HG03575 (cell line): ENCODE results near the gene MEGF8.

Experiments used
- ATAC-seq: cut with Tn5 transposase; IDR thresholded peaks from one replicate; pipeline ENCODE4 v1.9.1; 2021; ENCODE audit not compliant: unreplicated experiment, insufficient number of reproducible peaks, low FRiP score; ENCODE audit errors: extremely low read depth

Gene MEGF8

GRCh38 chr19:42367929-42368328 is 42.5 kb downstream of the MEGF8 start:
- no peak for ATAC-seq

- ATAC-seq: no peak
Observed at GRCh38 chr19:42368360-42368759, 42.9 kb downstream of the MEGF8 start.

DNA sequence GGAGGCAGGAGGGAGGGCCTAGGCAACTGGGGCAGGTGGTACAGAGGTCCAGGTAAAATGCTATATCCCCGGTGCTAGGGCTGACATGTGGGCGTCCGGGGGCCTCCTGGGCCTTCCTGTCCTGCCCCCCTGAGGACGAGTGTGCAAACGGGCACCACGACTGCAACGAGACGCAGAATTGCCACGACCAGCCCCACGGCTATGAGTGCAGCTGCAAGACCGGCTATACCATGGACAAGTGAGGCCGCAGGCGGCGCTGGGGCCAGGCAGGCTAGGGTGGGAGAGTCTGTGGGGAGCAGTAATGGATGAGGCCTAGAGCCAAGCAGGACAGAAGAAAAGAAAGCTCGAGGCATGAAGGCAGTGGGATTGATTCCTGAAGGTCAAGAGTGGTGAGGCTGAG is 43.3 kb downstream of the MEGF8 start:
- ATAC-seq: no peak

GRCh38 chr19:42369433-42370067 is 44.1 kb downstream of the MEGF8 start:
- ATAC-seq: no peak

- ATAC-seq: no peak
Observed at GRCh38 chr19:42370068-42370520, 44.7 kb downstream of the MEGF8 start.

DNA sequence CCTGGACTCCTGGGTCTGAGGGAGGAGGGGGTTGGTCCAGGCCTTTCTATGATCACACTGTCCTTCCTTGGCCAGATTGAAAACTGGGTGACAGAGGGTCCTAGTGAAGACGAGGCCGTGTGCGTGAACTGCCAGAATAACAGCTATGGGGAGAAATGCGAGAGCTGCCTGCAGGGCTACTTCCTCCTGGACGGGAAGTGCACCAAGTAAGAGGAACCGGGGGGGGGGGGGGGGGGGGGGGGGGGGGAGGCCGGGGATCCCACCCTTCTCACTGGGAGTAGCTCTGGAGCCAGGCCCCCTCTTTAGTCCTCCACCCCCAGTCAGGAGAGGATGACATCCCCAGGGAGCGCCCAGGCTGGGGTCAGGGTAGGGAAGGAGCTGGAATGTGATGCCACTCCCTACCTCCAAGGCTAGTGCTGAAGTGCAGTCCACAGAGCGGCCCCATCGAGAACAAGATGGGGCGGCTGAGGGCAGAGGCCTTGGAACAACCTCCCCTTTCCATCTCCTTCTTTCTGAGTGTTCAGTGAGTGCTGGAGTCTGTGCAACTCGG is 45.3 kb downstream of the MEGF8 start:
- ATAC-seq: no peak

- ATAC-seq: no peak
Observed at GRCh38 chr19:42374826-42375376, 49.5 kb downstream of the MEGF8 start.

DNA sequence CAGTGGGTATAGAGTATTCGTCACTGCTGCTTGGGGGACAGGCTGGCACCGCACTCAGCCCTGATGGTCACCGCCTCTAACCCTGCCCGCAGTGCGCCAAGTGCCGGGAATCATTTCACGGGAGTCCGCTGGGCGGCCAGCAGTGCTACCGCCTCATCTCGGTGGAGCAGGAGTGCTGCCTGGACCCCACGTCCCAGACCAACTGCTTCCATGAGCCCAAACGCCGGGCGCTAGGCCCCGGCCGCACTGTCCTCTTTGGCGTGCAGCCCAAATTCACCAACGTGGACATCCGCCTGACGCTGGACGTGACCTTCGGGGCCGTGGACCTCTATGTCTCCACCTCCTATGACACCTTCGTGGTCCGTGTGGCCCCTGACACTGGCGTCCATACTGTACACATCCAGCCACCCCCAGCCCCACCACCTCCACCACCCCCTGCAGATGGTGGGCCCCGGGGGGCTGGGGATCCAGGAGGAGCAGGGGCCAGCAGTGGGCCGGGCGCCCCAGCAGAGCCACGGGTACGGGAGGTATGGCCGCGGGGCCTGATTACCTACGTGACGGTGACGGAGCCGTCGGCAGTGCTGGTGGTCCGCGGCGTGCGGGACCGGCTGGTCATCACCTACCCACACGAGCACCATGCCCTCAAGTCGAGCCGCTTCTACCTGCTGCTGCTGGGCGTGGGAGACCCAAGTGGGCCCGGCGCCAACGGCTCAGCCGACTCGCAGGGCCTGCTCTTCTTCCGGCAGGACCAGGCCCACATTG is 50.2 kb downstream of the MEGF8 start:
- no peak for ATAC-seq

GRCh38 chr19:42376177-42376555 is 50.7 kb downstream of the MEGF8 start:
- no peak for ATAC-seq

DNA sequence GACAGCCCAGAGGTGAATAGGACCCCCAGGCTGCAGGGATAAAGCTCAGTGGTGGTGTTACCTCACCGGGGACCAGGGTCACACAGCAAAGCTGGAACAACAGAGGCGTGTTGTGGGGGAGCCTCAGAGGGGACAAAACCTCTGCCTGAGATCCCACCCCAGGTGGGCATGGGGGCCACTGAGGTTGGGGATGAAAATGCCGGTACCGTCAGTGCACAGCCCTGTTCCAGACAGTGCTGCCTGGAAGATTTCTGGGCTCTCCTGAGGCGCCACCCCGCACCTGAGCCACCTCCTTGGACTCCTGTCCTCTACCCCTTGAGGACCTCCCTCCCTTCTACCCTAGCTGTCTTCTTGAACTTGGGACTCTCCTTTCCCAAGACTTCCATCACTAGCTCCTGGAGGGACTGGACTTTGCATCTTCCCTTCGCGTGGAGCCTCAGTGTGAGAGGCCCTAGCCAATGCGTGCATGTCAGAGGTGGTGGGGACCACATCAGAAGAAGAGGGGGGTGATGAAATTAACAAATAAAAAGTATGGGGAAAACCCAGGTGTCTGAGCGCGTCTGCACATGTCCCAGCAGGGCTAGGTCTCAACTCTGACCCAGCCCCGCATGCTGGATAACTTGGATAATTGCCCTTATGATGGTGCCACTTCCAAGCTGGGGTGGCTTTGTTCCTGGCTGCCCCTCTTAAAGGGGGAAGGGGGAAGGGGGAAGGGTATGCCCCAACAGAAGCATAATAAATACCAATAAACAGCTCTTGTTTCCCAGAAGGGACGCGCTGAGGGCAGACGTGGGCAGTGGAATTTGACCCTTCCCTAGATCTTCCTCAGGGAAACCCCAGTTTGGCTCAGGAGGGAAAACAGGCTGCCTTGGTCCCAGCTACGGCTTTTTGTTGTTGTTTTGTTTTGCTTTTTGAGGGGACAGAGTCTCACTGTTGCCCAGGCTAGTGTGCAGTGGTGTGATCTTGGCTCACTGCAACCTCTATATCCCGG is 53.1 kb downstream of the MEGF8 start:
- no peak for ATAC-seq

- ATAC-seq: no peak
Observed at GRCh38 chr19:42380155-42380554, 54.7 kb downstream of the MEGF8 start.

- ATAC-seq: no peak
Observed at GRCh38 chr19:42386974-42387707, 61.7 kb downstream of the MEGF8 start.

DNA sequence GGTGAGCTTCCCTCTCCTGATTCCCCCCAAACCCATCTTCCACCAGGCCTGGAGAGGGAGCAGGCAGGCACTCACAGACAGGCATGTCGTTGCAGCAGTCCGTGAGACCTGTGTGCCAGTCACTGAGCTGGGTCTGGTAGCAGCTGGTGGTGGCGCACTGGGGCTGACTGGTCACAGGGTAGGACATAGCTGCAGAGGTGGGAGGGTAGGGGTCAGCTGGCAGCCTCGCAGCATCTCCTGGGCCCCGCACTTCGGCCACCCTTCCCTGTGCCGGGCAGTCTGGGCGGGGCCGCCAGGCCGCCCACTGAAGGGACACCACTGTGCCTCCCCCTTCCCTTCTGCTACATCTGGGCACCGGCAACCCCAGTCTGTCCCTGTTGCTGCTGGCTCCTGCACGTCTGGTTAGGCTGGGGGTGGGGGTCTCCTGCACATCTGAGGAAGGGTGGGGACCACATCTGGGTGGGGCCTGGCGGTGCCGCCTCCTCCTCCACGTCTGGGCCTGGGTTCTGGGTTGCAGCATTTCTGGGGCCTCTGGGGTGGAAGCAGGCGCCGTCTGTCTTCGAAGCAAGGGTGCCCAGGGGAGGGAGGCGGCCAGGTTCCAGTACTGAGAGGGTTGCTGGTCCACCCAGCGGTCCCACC is 63.5 kb downstream of the MEGF8 start:
- no peak for ATAC-seq

GRCh38 chr19:42389899-42390298 is 64.5 kb downstream of the MEGF8 start, which contains the start of gene CNFN:
Gene CNFN (minus strand): TSS chr19:42390297. CDS start chr19:42389037, 1,260 bp downstream.
- ATAC-seq: no peak

GRCh38 chr19:42392165-42392564 is 66.7 kb downstream of the MEGF8 start:
- no peak for ATAC-seq

GRCh38 chr19:42394751-42395150 is 69.3 kb downstream of the MEGF8 start:
- no peak for ATAC-seq

DNA sequence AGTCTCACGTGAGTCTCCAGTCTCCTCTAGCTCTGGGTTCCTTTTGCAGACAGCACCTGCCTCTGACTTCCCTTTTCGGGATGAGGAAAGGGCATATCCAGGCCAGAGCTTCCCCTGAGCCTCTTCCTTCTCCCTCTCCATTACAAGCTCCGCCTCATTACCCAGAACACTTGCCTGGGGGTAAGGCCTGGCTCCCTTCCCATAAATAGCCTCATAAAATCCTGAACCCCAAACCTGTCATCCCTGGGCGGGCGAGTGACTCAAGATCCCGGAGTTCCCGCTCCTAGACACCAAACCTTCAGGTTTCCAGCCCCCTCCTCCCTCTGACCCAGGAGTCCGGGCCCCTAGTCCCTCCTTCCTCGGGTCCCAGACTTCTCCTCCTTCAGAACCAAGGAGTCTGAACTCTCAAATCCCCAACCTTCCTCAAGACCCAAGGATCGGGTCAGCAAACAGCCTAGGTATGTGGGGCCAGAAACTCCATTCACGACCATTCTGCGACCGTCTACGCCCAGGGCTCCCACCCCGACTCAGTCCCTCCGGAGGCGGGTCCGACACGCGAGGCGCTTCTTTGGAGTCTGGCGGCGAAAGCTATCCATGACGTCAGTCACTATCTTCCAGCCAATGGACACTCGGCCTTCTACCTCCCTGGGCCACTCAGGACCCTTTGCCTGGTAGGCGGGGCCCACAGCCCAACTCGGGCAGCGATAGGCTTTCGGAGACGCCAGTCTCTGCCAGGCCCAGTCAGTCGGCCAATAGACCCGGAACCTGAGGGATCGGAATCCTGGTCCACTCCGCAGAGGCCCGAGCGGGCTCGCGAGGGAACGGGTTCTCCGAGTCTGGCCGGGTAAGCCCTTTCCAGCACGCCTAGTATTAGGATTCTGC is 71.2 kb downstream of the MEGF8 start:
- peak; percentile 59 for ATAC-seq
